ENCODE results near the gene OLA1. TPM values are rescaled to one million over a fixed set of nuclear protein-coding genes. Genes with fewer than 3 reads are reported as not detected.

OLA1 gene
- total RNA-seq, 2 donors from 2014 or later: 75.6 to 92.8 TPM

DNA sequence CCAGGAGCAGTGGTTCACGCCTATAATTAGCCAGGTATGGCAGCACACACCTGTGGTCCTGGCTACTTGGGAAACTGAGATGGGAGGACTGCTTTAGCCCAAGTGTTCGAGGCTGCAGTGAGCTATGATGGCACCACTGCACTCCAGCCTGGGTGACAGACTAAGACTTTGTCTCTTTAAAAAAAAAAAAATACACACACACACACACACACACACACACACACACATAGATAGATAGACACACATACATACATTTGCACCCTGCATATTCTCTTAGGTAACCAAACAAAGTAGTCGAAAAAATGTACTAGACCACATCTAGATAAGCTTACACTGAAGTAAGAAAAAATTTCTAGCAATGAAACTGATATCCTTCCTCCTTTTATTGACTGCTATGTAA lies 86.8 kb downstream of the OLA1 start:
- intact Hi-C loops (cut with DNase I): no loop called here
- no peak for DNase-seq
- no peak overlapping the region for H3K4me3 ChIP-seq
- no peaks in the 10 kb centered on the region for H3K4me1 ChIP-seq
- no peaks in the 10 kb centered on the region for H3K27me3 ChIP-seq
- H3K9ac ChIP-seq (ENCODE audit: low read depth in 2 of 2, low read length in 2 of 2): no peak overlapping the region
- H3K27ac ChIP-seq: no peak overlapping the region
- no peaks in the 10 kb centered on the region for H3K9me3 ChIP-seq
- no peaks in the 10 kb centered on the region for H3K36me3 ChIP-seq
- TF ChIP-seq, protein P1, sequence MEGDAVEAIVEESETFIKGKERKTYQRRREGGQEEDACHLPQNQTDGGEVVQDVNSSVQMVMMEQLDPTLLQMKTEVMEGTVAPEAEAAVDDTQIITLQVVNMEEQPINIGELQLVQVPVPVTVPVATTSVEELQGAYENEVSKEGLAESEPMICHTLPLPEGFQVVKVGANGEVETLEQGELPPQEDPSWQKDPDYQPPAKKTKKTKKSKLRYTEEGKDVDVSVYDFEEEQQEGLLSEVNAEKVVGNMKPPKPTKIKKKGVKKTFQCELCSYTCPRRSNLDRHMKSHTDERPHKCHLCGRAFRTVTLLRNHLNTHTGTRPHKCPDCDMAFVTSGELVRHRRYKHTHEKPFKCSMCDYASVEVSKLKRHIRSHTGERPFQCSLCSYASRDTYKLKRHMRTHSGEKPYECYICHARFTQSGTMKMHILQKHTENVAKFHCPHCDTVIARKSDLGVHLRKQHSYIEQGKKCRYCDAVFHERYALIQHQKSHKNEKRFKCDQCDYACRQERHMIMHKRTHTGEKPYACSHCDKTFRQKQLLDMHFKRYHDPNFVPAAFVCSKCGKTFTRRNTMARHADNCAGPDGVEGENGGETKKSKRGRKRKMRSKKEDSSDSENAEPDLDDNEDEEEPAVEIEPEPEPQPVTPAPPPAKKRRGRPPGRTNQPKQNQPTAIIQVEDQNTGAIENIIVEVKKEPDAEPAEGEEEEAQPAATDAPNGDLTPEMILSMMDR (IDR thresholded peaks at IDR 0.05): no peak

DNA sequence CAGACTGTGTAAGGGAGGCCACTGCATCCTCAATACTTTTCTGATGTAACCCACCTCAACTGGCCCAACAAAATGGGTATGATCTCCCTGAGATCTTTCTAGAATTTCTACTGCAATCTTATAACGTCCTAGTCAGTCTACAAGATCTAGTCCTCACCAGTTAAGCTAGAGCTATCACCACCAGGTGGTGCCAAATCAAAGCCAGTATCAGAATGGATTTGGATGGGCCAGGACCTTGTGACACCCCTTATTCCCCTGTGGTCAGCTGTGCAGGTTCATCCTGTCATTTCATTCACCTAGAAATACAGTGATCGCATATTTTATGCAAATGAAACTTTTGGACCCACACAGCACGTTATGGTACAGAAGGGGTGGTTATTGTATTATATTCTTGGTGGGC lies 90.3 kb downstream of the OLA1 start:
- no peak overlapping the region for H3K9ac ChIP-seq (ENCODE audit: low read depth in 2 of 2, low read length in 2 of 2)
- H3K27ac ChIP-seq: no peak overlapping the region
- H3K4me3 ChIP-seq: no peak overlapping the region
- intact Hi-C loops (cut with DNase I): loop anchor here (5.0 kb wide), 1 partner anchor 184 kb away; no protein-coding TSS in a partner anchor
- H3K27me3 ChIP-seq: no peaks in the 10 kb centered on the region
- peak; percentile 42 for DNase-seq
- H3K36me3 ChIP-seq: no peaks in the 10 kb centered on the region
- no peaks in the 10 kb centered on the region for H3K9me3 ChIP-seq
- no peaks in the 10 kb centered on the region for H3K4me1 ChIP-seq
- TF ChIP-seq, protein P1 (IDR thresholded peaks at IDR 0.05): peak; percentile 49

DNA sequence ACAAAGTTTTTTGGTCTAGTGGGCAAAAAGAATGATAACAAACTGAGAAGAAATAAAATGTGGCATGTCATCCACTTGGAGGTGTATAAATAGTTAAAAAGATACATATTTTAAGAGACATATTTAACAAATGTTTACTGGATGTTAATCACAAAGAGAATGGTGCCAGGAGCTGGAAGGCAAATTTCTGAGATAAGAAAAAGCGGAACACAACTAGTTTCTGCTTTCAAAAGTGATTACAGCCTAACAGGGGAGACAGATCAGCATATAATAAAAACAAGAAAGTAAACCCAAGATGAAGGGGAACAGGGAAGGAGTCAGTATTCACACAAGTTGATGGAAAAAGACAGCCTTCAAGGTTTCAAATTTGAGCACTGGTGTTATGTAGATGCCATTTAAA lies 91.3 kb downstream of the OLA1 start:
- no peaks in the 10 kb centered on the region for H3K27me3 ChIP-seq
- no peaks in the 10 kb centered on the region for H3K4me1 ChIP-seq
- no peak overlapping the region for H3K4me3 ChIP-seq
- H3K9ac ChIP-seq (ENCODE audit: low read depth in 2 of 2, low read length in 2 of 2): no peak overlapping the region
- H3K27ac ChIP-seq: no peak overlapping the region
- TF ChIP-seq, protein P1 (IDR thresholded peaks at IDR 0.05): no peak
- no peak for DNase-seq
- intact Hi-C loops (cut with DNase I): loop anchor here (5.0 kb wide), 1 partner anchor 185 kb away; no protein-coding TSS in a partner anchor
- no peaks in the 10 kb centered on the region for H3K36me3 ChIP-seq
- H3K9me3 ChIP-seq: no peaks in the 10 kb centered on the region

GRCh38 chr2:174153757-174154680 lies 94.3 kb downstream of the OLA1 start:
- Histone ChIP-seq H3K4me3 (no peak overlapping the region), H3K9ac (ENCODE audit: low read depth in 2 of 2, low read length in 2 of 2) (no peak overlapping the region), H3K27ac (no peak overlapping the region), H3K36me3 (no peaks in the 10 kb centered on the region), H3K4me1 (no peaks in the 10 kb centered on the region), H3K9me3 (no peaks in the 10 kb centered on the region), H3K27me3 (no peaks in the 10 kb centered on the region)
- intact Hi-C loops (cut with DNase I): no loop called here
- no peak for DNase-seq
- TF ChIP-seq, protein P1 (IDR thresholded peaks at IDR 0.05): no peak

GRCh38 chr2:174149530-174149929 lies 98.8 kb downstream of the OLA1 start:
- H3K9ac ChIP-seq (ENCODE audit: low read depth in 2 of 2, low read length in 2 of 2): no peak overlapping the region
- DNase-seq: no peak
- no peaks in the 10 kb centered on the region for H3K9me3 ChIP-seq
- H3K27ac ChIP-seq: no peak overlapping the region
- no peaks in the 10 kb centered on the region for H3K4me1 ChIP-seq
- H3K27me3 ChIP-seq: no peaks in the 10 kb centered on the region
- TF ChIP-seq, protein P1 (IDR thresholded peaks at IDR 0.05): no peak
- no peak overlapping the region for H3K4me3 ChIP-seq
- H3K36me3 ChIP-seq: no peaks in the 10 kb centered on the region
- intact Hi-C loops (cut with DNase I): no loop called here
